Activated CD8-positive, alpha-beta memory T cell treated with anti-CD3 and anti-CD28 coated beads, Interleukin-2, amount 50 U/mL, for 24 hours (primary cell): ENCODE data around the gene ECE1.

ENCODE experiments used
- DNase-seq: peaks from one replicate; pipeline ENCODE4 v3.0.0-alpha.2; 2020; ENCODE audit errors: extremely low read depth

Gene ECE1

GRCh38 chr1:21308330-21308729 lies 18.1 kb upstream of the ECE1 start:
- DNase-seq, result no peak

DNA sequence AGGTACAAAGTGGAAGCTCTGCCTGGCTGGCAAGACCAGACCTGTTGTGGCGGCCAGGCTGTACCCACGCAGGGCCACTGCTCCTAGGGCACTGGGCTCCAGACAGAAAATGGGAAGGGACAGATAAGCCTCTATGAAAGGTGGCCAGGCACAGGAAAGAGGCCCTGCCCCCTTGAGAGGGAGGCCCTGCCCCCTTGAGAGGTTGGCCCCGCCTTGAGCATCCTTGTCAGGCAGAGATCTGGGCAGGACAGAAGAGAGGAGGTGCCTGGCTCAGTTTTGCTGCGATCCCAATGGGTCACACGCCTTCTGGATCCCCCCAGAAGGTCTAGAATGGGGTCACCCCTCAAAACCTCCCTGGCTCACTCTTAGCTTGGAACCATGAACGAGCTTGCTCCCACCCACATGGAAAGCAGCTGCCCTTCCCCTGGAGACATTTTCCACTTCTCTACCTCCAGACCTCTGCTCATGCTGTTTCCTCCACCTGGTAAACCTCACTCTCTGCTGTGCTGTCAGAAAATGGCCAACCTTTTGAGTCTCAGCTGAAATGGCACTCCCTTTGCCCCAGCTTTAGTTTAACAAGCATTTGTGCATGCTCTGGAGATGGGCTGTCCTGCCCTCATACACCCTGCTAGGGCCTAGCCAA lies 17.5 kb upstream of the ECE1 start:
- DNase-seq, result no peak

DNA sequence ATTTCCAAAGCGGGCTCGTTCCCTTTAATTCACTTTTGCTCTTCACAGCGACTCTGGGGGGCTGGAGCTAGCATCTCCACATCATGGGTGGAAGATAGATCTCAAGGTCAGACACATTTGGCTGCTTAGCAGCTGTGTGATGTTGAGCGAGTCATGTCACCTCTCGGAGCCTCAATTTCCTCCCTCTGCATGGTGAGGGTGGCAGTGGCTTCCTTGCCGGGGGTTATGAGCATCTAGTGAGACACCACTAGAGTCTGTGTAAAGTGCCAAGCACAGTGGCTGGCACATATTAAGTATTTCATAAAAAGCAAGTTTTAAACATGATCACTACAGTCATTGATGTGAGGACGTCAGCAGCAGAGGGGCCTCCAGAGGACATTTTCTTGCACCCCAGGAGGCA lies 16.9 kb upstream of the ECE1 start:
- no peak for DNase-seq

GRCh38 chr1:21305900-21306189 lies 15.6 kb upstream of the ECE1 start:
- DNase-seq, result no peak

GRCh38 chr1:21305155-21305899 lies 15.1 kb upstream of the ECE1 start:
- no peak for DNase-seq

DNA sequence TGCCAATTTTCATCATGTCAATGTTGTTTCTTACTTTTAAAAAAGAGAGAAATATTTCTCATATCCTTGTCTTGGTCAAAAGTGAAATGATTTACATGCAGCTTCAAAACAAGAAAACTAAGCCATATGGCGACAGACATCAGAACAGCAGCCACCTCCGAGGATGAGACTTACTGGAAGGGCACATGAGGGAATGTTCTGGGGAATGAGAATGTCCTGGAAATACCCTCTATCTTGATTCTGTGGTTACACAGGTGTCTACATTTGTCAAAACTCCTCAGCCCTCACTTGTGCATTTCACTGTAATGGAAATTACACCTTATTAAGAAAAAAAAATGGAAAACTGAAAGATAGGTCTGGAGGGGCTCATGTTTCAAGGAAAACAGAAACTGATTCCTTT lies 14.2 kb upstream of the ECE1 start:
- no peak for DNase-seq

DNA sequence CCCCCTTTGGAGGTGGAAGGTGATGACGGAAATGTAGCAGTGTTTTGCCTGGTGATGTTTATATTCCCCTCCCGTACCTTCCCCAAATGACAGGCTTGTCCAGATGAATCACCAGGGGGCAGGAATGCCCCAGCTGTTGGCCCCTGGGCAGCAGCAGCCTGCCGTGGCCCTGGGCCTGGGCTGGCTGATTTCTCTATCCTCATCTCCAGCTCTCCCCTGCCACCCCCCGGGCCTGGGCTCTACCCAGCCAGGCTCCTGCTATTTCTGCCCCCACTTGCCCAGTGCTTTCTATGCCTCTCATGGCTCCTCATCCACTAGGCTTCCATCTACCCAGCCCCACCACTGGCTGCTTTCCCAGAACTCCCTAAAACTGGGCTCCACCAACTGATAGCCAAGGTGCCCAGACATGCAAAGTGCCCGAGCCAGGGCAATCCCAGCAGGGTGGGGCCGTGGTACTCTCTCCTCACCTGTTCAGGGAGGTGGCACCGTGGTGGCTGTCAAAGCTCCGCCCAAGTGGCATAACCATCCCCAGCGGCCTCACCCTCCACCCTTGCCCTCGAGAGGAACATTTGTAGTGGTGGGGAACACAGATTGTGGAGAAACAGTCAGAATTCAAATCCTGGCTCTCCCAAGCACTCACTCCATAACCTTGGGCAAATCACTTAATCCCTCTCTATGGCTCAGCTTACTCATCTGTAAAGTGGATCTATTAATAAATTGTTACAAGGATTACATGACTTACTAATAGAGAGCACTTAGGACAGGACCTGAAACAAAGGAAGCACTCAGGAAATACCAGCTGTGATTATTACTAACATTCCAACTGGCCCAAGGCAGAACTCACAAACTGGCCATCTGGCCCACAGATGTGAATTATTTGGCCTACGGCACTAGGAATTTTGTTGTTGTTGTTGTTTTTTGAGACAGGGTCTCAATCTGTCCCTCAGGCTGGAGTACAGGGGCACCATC lies 12.8 kb upstream of the ECE1 start:
- no peak for DNase-seq

DNA sequence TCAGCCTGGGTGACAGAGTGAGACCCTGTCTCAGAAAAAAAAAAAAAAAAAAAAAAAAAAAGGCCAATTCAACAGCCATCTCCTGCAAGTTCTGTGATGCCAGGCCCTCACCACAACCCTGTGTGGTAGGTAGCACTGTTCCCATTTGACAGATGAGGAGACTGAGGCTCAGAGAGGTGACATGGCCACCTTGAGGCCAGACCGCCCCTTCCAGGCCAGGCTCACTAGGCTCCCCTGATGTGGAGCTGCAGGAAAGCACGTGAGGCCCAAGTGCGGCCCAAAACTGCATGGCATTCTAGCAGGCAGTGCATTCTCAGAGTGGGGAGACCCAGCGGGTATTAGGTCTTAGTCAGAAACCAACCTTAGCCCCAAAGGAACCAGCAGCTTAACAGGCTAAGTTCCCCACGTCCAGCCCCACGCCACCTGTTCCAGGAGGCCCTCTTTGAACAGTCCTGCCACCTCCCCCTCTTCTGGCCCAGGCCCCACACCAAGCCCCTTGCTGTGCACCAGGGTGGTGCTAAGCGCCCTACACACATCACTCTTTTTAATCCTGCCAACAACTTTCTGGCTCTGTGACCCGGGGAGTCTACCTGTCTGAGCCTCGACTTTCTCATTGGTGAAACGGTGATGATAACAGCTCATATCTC lies 11.7 kb upstream of the ECE1 start:
- no peak for DNase-seq

- no peak for DNase-seq
These were observed 10.5 kb upstream of the ECE1 start for GRCh38 chr1:21300774-21301173.

- no peak for DNase-seq
These were observed 9.6 kb upstream of the ECE1 start for GRCh38 chr1:21299780-21300395.

DNA sequence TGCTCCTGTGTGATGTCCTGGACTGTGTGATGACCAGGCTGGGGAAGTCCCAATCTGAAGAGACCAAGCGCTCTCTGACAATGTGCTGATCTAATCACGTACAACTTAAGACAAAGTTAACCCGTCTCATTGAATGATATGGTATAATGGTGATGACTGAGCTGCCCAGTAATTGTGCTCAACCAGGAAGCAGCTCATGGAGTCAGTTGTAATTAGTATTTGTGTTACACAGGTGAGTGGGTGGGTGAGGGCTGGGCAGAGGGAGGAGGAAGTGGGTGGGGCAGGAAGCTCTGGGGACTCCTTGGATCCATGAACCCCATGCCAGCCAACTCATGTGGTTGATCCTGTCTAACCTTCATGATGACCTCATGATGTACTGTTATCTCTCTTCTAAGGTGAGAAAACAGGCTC lies 8.7 kb upstream of the ECE1 start:
- no peak for DNase-seq

DNA sequence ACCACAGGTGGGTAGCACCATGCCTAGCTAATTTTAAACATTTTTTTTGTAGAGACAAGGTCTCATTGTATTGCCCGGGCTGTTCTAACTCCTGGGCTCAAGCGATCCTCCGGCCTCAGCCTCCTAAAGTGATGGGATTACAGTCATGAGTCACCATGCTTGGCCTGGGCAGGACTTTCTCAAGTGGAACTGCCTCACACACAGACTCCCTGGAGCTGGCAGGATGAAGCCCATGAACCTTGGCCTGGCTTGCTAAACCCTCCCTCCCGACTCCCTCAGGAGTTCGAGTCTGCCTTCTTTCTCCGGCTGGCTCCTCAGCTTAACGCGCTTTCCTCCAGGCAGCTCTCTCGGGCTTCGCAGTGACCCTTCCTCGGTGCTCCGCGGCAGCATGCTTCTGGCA lies 7.7 kb upstream of the ECE1 start:
- no peak for DNase-seq

GRCh38 chr1:21296509-21297354 lies 6.5 kb upstream of the ECE1 start:
- DNase-seq, result no peak

GRCh38 chr1:21295545-21295944 lies 5.3 kb upstream of the ECE1 start:
- no peak for DNase-seq

- no peak for DNase-seq
These were observed 4.7 kb upstream of the ECE1 start for GRCh38 chr1:21295002-21295401.

- peak; percentile 73 for DNase-seq
These were observed 4.2 kb upstream of the ECE1 start for GRCh38 chr1:21294266-21294989.

- peak; percentile 68 for DNase-seq
These were observed 3.4 kb upstream of the ECE1 start for GRCh38 chr1:21293537-21294265.

DNA sequence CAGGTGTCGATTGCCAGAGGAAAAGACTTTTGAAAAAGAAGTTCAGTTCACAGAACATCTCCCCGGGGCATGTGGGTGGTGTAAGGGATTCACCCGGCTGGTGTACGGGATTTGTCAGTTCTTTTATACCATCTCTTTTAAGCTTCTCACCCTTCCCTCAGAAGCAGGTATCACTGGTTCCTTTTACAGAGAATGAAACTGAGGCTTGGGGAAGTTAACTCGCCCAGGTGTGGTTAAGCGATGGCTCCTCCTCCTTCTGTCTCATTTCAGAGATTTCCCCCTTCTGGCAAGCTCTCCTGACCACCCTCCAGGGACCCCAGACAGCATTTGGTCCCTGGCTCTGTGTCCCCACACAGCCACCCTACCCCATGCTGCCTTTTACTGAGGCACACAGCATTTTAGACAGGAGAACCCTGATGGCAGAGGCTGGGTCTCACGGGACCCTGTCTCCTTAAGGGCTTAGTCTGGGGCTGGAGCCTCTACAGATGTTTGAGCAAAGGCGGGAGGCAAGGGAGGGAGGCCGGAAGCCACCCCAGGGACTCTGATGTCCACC lies 2.8 kb upstream of the ECE1 start:
- DNase-seq, result no peak

DNA sequence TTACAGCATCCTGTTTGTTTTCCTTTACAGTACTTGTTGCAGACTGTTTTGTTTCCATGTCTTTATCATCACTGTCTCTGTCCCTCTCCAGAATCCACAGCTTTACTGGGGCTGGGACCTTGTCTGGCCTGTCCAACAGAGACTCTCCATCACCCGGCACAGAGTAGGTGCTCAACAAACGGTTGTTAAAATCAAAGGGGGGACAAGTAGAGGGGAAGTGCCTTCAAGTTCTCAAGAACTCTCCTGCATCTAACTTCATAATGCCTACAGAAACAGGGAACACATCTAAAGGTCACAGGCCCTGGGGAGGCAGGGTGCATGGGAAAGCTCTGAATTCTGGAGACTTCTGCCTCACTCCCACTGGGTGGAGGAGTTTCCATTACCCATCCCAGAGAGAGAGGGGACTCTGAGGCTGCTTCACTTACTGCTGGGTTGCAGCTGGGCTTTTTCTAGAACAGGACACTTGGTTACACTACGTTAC lies 2.3 kb upstream of the ECE1 start:
- no peak for DNase-seq
